ENCODE data around the gene EHD3. TPM values are rescaled to one million over a fixed set of nuclear protein-coding genes. Genes with fewer than 3 reads are reported as not detected.

Gene EHD3
- total RNA-seq, 1 donor from 2014 or later: 1.9 TPM

GRCh38 chr2:31256611-31257382 is 22.8 kb downstream of the EHD3 start:
- H3K9me3 Mint-ChIP-seq: no peaks in the 10 kb centered on the region
- H3K27me3 Mint-ChIP-seq (ENCODE audit: insufficient read depth): no peaks in the 10 kb centered on the region
- intact Hi-C loops (cut with micrococcal nuclease): no loop called here
- no peaks in the 10 kb centered on the region for H3K36me3 Mint-ChIP-seq (ENCODE audit: low read depth)
- peaks cover 4% of the 10 kb centered on the region for H3K4me1 Mint-ChIP-seq (ENCODE audit: low read depth)
- H3K27ac Mint-ChIP-seq: no peak overlapping the region
- DNase-seq (ENCODE audit: low spot score): no peak
- no peak overlapping the region for H3K4me3 Mint-ChIP-seq

GRCh38 chr2:31258351-31258750 is 24.4 kb downstream of the EHD3 start:
- H3K27me3 Mint-ChIP-seq (ENCODE audit: insufficient read depth): no peaks in the 10 kb centered on the region
- intact Hi-C loops (cut with micrococcal nuclease): no loop called here
- H3K27ac Mint-ChIP-seq: no peak overlapping the region
- H3K4me3 Mint-ChIP-seq: no peak overlapping the region
- no peaks in the 10 kb centered on the region for H3K9me3 Mint-ChIP-seq
- H3K4me1 Mint-ChIP-seq (ENCODE audit: low read depth): peaks cover under 1% of the 10 kb centered on the region
- H3K36me3 Mint-ChIP-seq (ENCODE audit: low read depth): no peaks in the 10 kb centered on the region
- DNase-seq (ENCODE audit: low spot score): no peak

GRCh38 chr2:31259075-31259474 is 25.1 kb downstream of the EHD3 start:
- DNase-seq (ENCODE audit: low spot score): no peak
- intact Hi-C loops (cut with micrococcal nuclease): no loop called here
- H3K4me1 Mint-ChIP-seq (ENCODE audit: low read depth): no peaks in the 10 kb centered on the region
- H3K36me3 Mint-ChIP-seq (ENCODE audit: low read depth): no peaks in the 10 kb centered on the region
- H3K9me3 Mint-ChIP-seq: no peaks in the 10 kb centered on the region
- H3K27ac Mint-ChIP-seq: no peak overlapping the region
- H3K4me3 Mint-ChIP-seq: no peak overlapping the region
- no peaks in the 10 kb centered on the region for H3K27me3 Mint-ChIP-seq (ENCODE audit: insufficient read depth)

GRCh38 chr2:31260870-31261269 is 26.9 kb downstream of the EHD3 start:
- intact Hi-C loops (cut with micrococcal nuclease): no loop called here

DNA sequence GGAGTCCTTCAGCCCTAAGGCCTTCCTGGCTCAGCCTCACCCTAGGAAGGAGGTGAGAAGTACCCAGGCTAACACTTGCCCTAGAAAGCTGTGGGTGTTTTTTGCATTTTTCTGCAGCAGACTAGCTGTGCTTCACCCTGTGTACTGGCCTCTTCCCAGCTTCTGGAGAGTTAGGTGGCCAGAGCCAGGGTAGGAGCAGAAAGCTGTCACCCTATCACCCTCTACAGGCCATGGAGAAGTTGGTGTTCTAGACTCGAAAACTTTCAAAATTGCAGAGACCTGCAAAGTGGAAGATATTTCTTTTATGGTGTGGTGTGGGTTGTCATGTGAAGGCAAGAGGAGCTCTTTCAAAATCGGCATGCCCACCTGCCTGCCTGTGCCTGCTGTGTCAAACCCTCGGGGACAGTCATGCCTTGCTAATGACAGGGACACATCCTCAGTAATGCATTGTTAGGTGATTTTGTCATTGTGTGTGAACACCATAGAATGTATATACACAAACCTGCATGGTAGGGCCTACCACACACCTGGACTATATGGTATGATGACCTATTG is 29.8 kb downstream of the EHD3 start:
- intact Hi-C loops (cut with micrococcal nuclease): no loop called here
- no peaks in the 10 kb centered on the region for H3K9me3 Mint-ChIP-seq
- H3K36me3 Mint-ChIP-seq (ENCODE audit: low read depth): no peaks in the 10 kb centered on the region
- no peak overlapping the region for H3K4me3 Mint-ChIP-seq
- no peaks in the 10 kb centered on the region for H3K27me3 Mint-ChIP-seq (ENCODE audit: insufficient read depth)
- H3K27ac Mint-ChIP-seq: no peak overlapping the region
- no peaks in the 10 kb centered on the region for H3K4me1 Mint-ChIP-seq (ENCODE audit: low read depth)
- DNase-seq (ENCODE audit: low spot score): no peak

More at GRCh38 chr2:31260870-31261269, 26.9 kb downstream of the EHD3 start:
- H3K4me3 Mint-ChIP-seq: no peak overlapping the region
- H3K9me3 Mint-ChIP-seq: no peaks in the 10 kb centered on the region
- no peak overlapping the region for H3K27ac Mint-ChIP-seq
- H3K4me1 Mint-ChIP-seq (ENCODE audit: low read depth): no peaks in the 10 kb centered on the region
- DNase-seq (ENCODE audit: low spot score): no peak
- no peaks in the 10 kb centered on the region for H3K27me3 Mint-ChIP-seq (ENCODE audit: insufficient read depth)
- H3K36me3 Mint-ChIP-seq (ENCODE audit: low read depth): no peaks in the 10 kb centered on the region

- Mint-ChIP-seq H3K9me3 (no peaks in the 10 kb centered on the region), H3K27me3 (ENCODE audit: insufficient read depth) (no peaks in the 10 kb centered on the region), H3K36me3 (ENCODE audit: low read depth) (no peaks in the 10 kb centered on the region), H3K4me1 (ENCODE audit: low read depth) (no peaks in the 10 kb centered on the region), H3K27ac (no peak overlapping the region), H3K4me3 (no peak overlapping the region)
- no peak for DNase-seq (ENCODE audit: low spot score)
- intact Hi-C loops (cut with micrococcal nuclease): no loop called here
These were observed 31.3 kb downstream of the EHD3 start for GRCh38 chr2:31265234-31265633.

DNA sequence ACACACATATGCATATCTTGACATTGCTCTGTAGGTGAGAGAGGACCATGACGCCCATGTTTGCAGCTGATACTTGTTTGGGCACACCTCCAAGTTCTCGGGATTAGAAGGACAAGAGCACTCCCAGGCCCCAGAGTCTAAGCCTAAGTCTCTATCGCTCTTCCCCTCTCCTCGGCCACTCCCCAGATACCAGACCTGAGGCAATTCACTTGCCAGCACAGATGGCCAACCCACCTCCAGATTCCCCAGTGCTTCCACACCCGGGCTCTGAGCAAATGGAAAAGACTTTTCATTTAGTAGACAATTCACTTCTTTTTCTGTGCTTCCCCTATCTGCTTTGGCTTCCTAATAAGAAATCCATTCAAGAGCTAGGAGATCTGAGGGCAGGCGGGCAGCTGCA is 32.9 kb downstream of the EHD3 start:
- intact Hi-C loops (cut with micrococcal nuclease): no loop called here
- Mint-ChIP-seq H3K27ac (no peak overlapping the region), H3K27me3 (ENCODE audit: insufficient read depth) (no peaks in the 10 kb centered on the region), H3K4me1 (ENCODE audit: low read depth) (no peaks in the 10 kb centered on the region), H3K36me3 (ENCODE audit: low read depth) (no peaks in the 10 kb centered on the region), H3K9me3 (no peaks in the 10 kb centered on the region), H3K4me3 (no peak overlapping the region)
- no peak for DNase-seq (ENCODE audit: low spot score)

DNA sequence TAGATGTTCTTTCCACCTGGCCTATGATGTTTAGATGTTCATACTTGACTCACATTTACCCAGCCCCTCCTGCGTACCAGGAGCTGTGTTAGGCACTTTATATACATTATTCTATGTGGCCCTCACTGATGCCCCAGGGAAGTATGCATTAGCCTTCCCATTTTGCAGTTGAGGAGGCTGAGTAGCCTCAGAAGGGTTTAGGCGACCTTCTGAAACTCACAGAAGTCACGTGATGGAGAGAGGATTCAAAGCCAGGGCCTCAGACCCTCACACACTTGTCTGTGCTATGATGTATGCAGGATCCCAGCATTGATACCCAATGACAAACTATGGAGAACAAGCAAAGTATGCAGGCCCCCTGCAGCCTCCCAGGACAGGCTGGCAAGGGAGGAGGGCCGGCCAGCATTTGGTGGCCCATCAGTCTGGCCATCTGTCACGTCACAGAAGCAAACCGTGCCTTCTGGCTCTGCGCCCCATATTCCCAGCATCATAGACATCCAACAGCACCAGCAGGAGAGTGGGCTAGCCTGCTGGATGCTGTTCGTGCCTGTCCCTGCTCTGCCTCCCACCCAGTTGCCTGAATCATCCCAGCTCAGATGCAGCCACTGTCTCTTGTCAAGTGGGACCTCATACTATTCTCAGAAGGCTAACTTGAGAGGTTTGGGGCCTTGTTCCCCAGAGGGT is 33.6 kb downstream of the EHD3 start:
- Mint-ChIP-seq H3K27me3 (ENCODE audit: insufficient read depth) (peaks cover 2% of the 10 kb centered on the region), H3K27ac (no peak overlapping the region), H3K4me3 (no peak overlapping the region), H3K4me1 (ENCODE audit: low read depth) (no peaks in the 10 kb centered on the region), H3K9me3 (no peaks in the 10 kb centered on the region), H3K36me3 (ENCODE audit: low read depth) (no peaks in the 10 kb centered on the region)
- DNase-seq (ENCODE audit: low spot score): no peak
- intact Hi-C loops (cut with micrococcal nuclease): no loop called here

DNA sequence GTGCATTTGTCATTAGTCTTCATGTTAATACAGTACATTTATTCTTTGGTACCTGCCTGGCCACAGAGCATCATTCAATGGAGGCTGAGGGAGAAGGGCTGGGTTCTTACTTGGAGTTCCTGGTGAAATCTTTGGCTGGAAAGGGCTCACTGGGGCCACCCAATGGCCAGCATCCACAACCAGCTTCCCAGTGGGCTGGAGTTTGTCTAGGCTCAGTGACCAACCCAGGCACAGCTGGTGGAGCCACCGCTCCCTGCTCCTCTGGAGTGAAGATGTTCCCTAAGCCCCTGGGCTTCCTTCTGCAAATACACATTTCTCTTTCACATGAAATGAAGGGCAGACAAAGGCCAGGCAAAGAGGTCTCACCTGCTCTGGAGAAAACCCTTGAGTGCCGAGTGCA is 34.4 kb downstream of the EHD3 start:
- H3K27ac Mint-ChIP-seq: no peak overlapping the region
- H3K9me3 Mint-ChIP-seq: no peaks in the 10 kb centered on the region
- H3K4me1 Mint-ChIP-seq (ENCODE audit: low read depth): no peaks in the 10 kb centered on the region
- H3K36me3 Mint-ChIP-seq (ENCODE audit: low read depth): no peaks in the 10 kb centered on the region
- intact Hi-C loops (cut with micrococcal nuclease): no loop called here
- peaks cover 2% of the 10 kb centered on the region for H3K27me3 Mint-ChIP-seq (ENCODE audit: insufficient read depth)
- H3K4me3 Mint-ChIP-seq: no peak overlapping the region
- no peak for DNase-seq (ENCODE audit: low spot score)

GRCh38 chr2:31269087-31269486 is 35.1 kb downstream of the EHD3 start:
- H3K27me3 Mint-ChIP-seq (ENCODE audit: insufficient read depth): peaks cover 2% of the 10 kb centered on the region
- DNase-seq (ENCODE audit: low spot score): no peak
- no peak overlapping the region for H3K27ac Mint-ChIP-seq
- no peaks in the 10 kb centered on the region for H3K36me3 Mint-ChIP-seq (ENCODE audit: low read depth)
- no peak overlapping the region for H3K4me3 Mint-ChIP-seq
- H3K9me3 Mint-ChIP-seq: no peaks in the 10 kb centered on the region
- H3K4me1 Mint-ChIP-seq (ENCODE audit: low read depth): no peaks in the 10 kb centered on the region
- intact Hi-C loops (cut with micrococcal nuclease): no loop called here

DNA sequence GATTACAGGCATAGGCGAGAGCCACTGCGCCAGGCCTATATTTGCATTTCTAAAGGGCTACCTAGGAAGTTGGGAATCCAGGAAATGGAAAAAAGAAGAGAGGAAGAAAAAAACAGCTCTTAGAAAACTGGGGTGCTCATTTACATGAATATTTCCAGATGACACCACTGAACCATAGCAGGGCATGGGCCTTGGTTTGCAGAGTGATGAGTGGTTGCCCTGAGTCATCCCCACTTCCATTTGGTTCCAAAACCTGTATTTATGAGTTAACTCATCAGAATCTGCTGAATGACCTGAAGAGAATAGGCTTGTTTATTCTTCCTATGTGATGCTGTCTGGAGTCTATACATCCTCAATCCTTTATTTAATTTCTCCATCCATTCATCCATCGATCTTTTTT is 36.2 kb downstream of the EHD3 start:
- Mint-ChIP-seq H3K36me3 (ENCODE audit: low read depth) (no peaks in the 10 kb centered on the region), H3K4me3 (no peak overlapping the region), H3K27me3 (ENCODE audit: insufficient read depth) (peaks cover 2% of the 10 kb centered on the region), H3K9me3 (no peaks in the 10 kb centered on the region), H3K27ac (no peak overlapping the region), H3K4me1 (ENCODE audit: low read depth) (no peaks in the 10 kb centered on the region)
- DNase-seq (ENCODE audit: low spot score): no peak
- intact Hi-C loops (cut with micrococcal nuclease): loop anchor here (5.0 kb wide), 1 partner anchor 62 kb away; no protein-coding TSS in a partner anchor

- no peak for DNase-seq (ENCODE audit: low spot score)
- intact Hi-C loops (cut with micrococcal nuclease): loop anchor here (5.0 kb wide), 1 partner anchor 61 kb away; no protein-coding TSS in a partner anchor
- no peak overlapping the region for H3K4me3 Mint-ChIP-seq
- no peaks in the 10 kb centered on the region for H3K36me3 Mint-ChIP-seq (ENCODE audit: low read depth)
- no peaks in the 10 kb centered on the region for H3K4me1 Mint-ChIP-seq (ENCODE audit: low read depth)
- no peak overlapping the region for H3K27ac Mint-ChIP-seq
- H3K27me3 Mint-ChIP-seq (ENCODE audit: insufficient read depth): peaks cover 2% of the 10 kb centered on the region
- no peaks in the 10 kb centered on the region for H3K9me3 Mint-ChIP-seq
These were observed 36.9 kb downstream of the EHD3 start for GRCh38 chr2:31270822-31271231.

GRCh38 chr2:31271851-31272267 is 37.9 kb downstream of the EHD3 start:
- Mint-ChIP-seq H3K27ac (no peak overlapping the region), H3K4me1 (ENCODE audit: low read depth) (no peaks in the 10 kb centered on the region), H3K4me3 (no peak overlapping the region), H3K9me3 (no peaks in the 10 kb centered on the region), H3K36me3 (ENCODE audit: low read depth) (no peaks in the 10 kb centered on the region), H3K27me3 (ENCODE audit: insufficient read depth) (peaks cover 5% of the 10 kb centered on the region)
- intact Hi-C loops (cut with micrococcal nuclease): loop anchor here (5.0 kb wide), 1 partner anchor 60 kb away; no protein-coding TSS in a partner anchor
- no peak for DNase-seq (ENCODE audit: low spot score)

All from activated T-helper 1 cell treated with anti-CD3 and anti-CD28 coated beads, Interleukin-12 subunit alpha, Interleukin-12 subunit beta, Interleukin-2, Interleukin-4 antibody, amounts not matched to agents 30 ng/mL and 10 ng/mL and 1 ng/mL, durations not matched to agents 14 hours and 24 hours and 36 hours (primary cell).